Smooth muscle cell (in vitro differentiated cells): ENCODE measurements around the gene TANGO2. TPM values are rescaled to one million over a fixed set of nuclear protein-coding genes. Genes with fewer than 3 reads are reported as not detected.

Experiments used
- DNase-seq: peaks from one replicate; lab custom pipeline; 2025; ENCODE audit not compliant: unreplicated experiment; lab: John Stamatoyannopoulos, UW
- H2AFZ ChIP-seq: fragments of 200-600 bp; sonication (generic); 2 replicates; pipeline ENCODE4 v1.6.0; 2016; ENCODE audit warnings: antibody characterized with exemption, low read depth, mild to moderate bottlenecking
- H3F3A ChIP-seq: fragments of 200-600 bp; sonication (generic); 2 replicates; pipeline ENCODE4 v1.6.0; 2017; ENCODE audit warnings: antibody characterized with exemption, low read depth
- H3K27ac ChIP-seq: fragments of 200-600 bp; sonication (generic); 2 replicates; pipeline ENCODE4 v1.5.1; 2016; ENCODE audit warnings: low read depth, mild to moderate bottlenecking
- H3K27me3 ChIP-seq: fragments of 200-600 bp; sonication (generic); 2 replicates; pipeline ENCODE4 v1.6.1; 2016; ENCODE audit warnings: low read depth, mild to moderate bottlenecking
- H3K36me3 ChIP-seq: fragments of 200-600 bp; sonication (generic); 2 replicates; pipeline ENCODE4 v1.5.1; 2016; ENCODE audit warnings: low read depth
- H3K4me1 ChIP-seq: fragments of 200-600 bp; sonication (generic); 2 replicates; pipeline ENCODE4 v1.5.1; 2016; ENCODE audit warnings: low read depth
- H3K4me2 ChIP-seq: fragments of 200-600 bp; sonication (generic); 2 replicates; pipeline ENCODE4 v1.6.0; 2016; ENCODE audit warnings: mild to moderate bottlenecking
- H3K4me3 ChIP-seq: fragments of 200-600 bp; sonication (generic); 2 replicates; pipeline ENCODE4 v1.5.1; 2016; ENCODE audit warnings: mild to moderate bottlenecking
- H3K79me2 ChIP-seq: fragments of 200-600 bp; sonication (generic); 2 replicates; pipeline ENCODE4 v1.6.0; 2016; ENCODE audit warnings: low read depth, mild to moderate bottlenecking
- H3K9ac ChIP-seq: fragments of 200-600 bp; sonication (generic); 2 replicates; pipeline ENCODE4 v1.6.0; 2016; ENCODE audit warnings: low read depth
- H3K9me3 ChIP-seq: fragments of 200-600 bp; sonication (generic); replicated peaks from 2 replicates; pipeline ENCODE4 v1.5.1; 2016; ENCODE audit warnings: low read depth
- H4K20me1 ChIP-seq: fragments of 200-600 bp; sonication (generic); 2 replicates; pipeline ENCODE4 v1.6.0; 2016; ENCODE audit warnings: low read depth
- WGBS: methylation state at CpG from one replicate; pipeline ENCODE4 v1.1.7; 2016; ENCODE audit warnings: low lambda C conversion rate; 5-methylcytosine and 5-hydroxymethylcytosine counted together
- polyA plus RNA-seq: library from polyadenylated mRNA; unstranded; fragments of >200 nt; fragmentation: Nextera tagmentation; extraction: Ambion mirVana; gene quantifications from 2 replicates; pipeline ENCODE4 v1.2.1, GENCODE V29; 2016
- total RNA-seq: library from RNA; depleted of rRNA; stranded (reverse); fragments of >200 nt; gene quantifications from 2 replicates; pipeline ENCODE4 v1.2.3, GENCODE V29; 2014
- TF ChIP-seq, protein P1 (sequence below): fragments of 200-600 bp; sonication (generic); IDR thresholded peaks from 2 replicates; pipeline ENCODE4 v1.5.1; 2017; ENCODE audit warnings: borderline replicate concordance, mild to moderate bottlenecking, antibody characterized with exemption; ENCODE audit not compliant: insufficient read depth, poor library complexity, severe bottlenecking

TANGO2 gene
- total and polyA plus RNA-seq, 2 experiments from 2014 or later: 10.8 to 14.7 TPM

DNA sequence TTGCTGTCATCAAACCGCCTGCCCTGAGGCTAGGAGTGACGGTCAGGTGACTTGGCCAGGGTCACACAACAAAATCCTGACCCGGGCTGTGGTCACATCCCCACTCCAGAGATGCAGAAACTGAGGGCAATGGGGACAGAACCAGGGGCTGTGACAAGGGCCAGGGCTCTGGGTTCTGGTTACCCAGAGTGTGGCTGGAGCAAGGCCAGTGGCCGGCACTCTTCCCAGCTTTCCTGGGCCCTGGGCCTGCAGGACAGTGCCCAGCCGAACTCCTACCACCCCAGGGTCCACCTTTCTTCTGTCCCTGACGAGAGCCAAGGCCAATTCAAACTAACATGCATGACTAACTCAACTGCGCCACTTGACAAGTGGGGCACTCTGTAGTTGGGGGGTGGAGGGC is 40.1 kb upstream of the TANGO2 start:
- H4K20me1 ChIP-seq: no peaks in the 10 kb centered on the region
- no peaks in the 10 kb centered on the region for H3K36me3 ChIP-seq
- no peak overlapping the region for H3K4me3 ChIP-seq
- H3K27ac ChIP-seq: no peak overlapping the region
- no peaks in the 10 kb centered on the region for H3K79me2 ChIP-seq
- H2AFZ ChIP-seq: no peak overlapping the region
- H3K9ac ChIP-seq: no peak overlapping the region
- DNase-seq: no peak
- TF ChIP-seq, protein P1, sequence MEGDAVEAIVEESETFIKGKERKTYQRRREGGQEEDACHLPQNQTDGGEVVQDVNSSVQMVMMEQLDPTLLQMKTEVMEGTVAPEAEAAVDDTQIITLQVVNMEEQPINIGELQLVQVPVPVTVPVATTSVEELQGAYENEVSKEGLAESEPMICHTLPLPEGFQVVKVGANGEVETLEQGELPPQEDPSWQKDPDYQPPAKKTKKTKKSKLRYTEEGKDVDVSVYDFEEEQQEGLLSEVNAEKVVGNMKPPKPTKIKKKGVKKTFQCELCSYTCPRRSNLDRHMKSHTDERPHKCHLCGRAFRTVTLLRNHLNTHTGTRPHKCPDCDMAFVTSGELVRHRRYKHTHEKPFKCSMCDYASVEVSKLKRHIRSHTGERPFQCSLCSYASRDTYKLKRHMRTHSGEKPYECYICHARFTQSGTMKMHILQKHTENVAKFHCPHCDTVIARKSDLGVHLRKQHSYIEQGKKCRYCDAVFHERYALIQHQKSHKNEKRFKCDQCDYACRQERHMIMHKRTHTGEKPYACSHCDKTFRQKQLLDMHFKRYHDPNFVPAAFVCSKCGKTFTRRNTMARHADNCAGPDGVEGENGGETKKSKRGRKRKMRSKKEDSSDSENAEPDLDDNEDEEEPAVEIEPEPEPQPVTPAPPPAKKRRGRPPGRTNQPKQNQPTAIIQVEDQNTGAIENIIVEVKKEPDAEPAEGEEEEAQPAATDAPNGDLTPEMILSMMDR: no peak
- peaks cover under 1% of the 10 kb centered on the region for H3K27me3 ChIP-seq
- no peaks in the 10 kb centered on the region for H3F3A ChIP-seq
- no peaks in the 10 kb centered on the region for H3K9me3 ChIP-seq
- 94% methylated on average over 7 of the region's 7 CpGs for WGBS
- H3K4me2 ChIP-seq: no peak overlapping the region
- H3K4me1 ChIP-seq: peaks cover 2% of the 10 kb centered on the region

DNA sequence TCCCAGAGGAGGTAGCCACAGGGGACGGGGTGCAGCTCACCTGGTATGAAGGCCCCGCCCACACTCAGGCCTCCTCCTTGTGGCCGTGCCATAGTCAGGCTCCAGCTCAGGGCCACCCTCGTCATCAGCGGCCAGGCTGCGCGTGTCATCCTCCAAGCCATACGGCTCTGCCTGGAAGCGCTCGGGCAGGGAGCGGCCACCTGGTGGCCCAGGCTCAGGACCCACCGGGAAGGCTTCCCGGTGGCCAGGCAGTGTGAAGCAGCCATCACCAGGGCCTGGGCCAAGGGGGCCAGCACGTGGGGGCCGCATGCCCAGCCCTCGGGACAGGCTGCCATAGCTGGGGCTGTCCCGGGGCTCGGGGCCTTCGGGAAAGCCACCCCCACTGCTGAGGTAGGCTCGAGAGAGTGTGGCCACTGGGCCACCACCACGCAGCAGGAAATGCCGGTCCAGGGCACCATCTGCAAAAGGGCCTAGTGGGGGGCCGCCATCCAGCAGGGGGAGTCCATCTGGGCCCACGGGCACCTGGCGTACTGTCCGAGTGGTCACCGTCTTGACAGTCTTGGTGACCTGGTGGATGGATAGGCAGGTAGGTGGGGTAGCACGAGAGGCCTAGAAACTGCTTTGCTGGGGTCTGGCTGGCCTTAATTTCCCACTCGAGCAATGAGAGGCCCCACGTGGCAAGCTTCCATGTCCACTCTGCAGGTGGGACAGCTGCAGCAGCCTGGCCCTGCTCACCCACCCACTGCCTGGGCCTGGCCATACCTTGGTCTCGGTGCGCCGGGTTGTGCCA is 39.5 kb upstream of the TANGO2 start:
- no peaks in the 10 kb centered on the region for H3F3A ChIP-seq

DNA sequence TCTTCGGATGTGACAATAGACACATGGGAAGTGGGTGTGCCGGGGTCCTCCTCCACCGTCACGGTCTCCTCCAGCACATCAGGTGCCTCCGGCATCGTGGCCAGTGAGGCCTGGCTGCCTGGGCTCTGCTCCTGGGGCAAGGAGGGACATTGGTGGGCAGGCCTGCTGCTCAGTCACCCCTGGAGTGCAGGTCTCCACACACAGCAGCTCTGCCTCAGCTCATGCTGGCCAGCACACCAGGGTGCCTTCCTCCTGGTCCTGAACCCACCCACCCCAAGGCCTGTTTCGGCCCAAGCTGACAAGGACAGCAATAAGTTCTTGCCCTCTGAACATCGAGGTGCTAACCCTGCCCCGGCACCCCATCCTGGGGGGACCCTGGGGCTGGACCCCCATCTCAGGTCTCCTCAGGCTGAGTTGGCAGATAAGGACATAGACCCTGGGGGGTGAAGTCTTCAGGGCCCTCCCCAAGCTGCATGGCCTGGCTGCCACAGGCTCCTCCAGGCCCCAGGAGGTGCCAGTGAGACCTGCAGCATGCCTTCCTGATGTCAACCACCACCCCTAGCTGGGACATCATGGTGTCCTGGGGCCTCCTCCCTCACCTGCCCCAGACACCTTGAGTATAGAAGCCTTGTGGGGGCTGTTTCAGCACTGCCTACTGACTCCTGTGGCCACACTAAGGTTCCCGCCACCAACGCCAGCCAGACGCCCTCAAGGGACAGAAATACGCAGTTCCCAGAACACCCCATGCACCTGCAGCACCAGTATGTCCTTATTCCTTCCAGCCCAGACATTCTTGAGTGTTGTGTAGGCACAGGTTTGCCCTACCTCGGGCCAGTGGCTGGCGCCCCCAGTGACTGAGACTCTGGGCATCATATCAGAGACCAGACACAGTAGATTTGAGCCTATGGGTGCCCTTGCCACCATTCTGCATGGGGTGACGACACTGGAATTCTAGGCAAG is 38.7 kb upstream of the TANGO2 start:
- TF ChIP-seq, protein P1: no peak
- H3K4me1 ChIP-seq: peaks cover 7% of the 10 kb centered on the region
- no peak overlapping the region for H2AFZ ChIP-seq
- H3K4me2 ChIP-seq: no peak overlapping the region
- no peaks in the 10 kb centered on the region for H3F3A ChIP-seq
- no peaks in the 10 kb centered on the region for H4K20me1 ChIP-seq
- 95% methylated on average over 16 of the region's 16 CpGs for WGBS
- H3K27ac ChIP-seq: no peak overlapping the region
- no peaks in the 10 kb centered on the region for H3K79me2 ChIP-seq
- H3K9me3 ChIP-seq: no peaks in the 10 kb centered on the region
- H3K36me3 ChIP-seq: no peaks in the 10 kb centered on the region
- H3K9ac ChIP-seq: no peak overlapping the region
- H3K27me3 ChIP-seq: peaks cover 11% of the 10 kb centered on the region
- no peak for DNase-seq
- no peak overlapping the region for H3K4me3 ChIP-seq

More for the DNA sequence above, 39.5 kb upstream of the TANGO2 start:
- no peaks in the 10 kb centered on the region for H3K36me3 ChIP-seq
- H2AFZ ChIP-seq: no peak overlapping the region
- H3K4me2 ChIP-seq: no peak overlapping the region
- H3K4me1 ChIP-seq: peaks cover 7% of the 10 kb centered on the region
- WGBS: 96% methylated on average over 33 of the region's 33 CpGs
- no peak for DNase-seq
- no peak overlapping the region for H3K9ac ChIP-seq
- no peaks in the 10 kb centered on the region for H3K9me3 ChIP-seq
- H3K27ac ChIP-seq: no peak overlapping the region
- H4K20me1 ChIP-seq: no peaks in the 10 kb centered on the region
- no peaks in the 10 kb centered on the region for H3K79me2 ChIP-seq
- H3K4me3 ChIP-seq: no peak overlapping the region
- TF ChIP-seq, protein P1: no peak
- H3K27me3 ChIP-seq: peaks cover 6% of the 10 kb centered on the region
